HAP-1 (cell line): ENCODE measurements around the gene AUTS2.
A peak's percentile ranks its signal among the peaks of the same experiment; 100 is the strongest.

ENCODE experiments used
- DNase-seq, 2 experiments: peaks; one replicate each; pipeline ENCODE4 v3.0.0-alpha.2; 2016 to 2020; ENCODE audit warnings: low spot score in 2 of 2
- H3K27me3 ChIP-seq: fragments of 250-450 bp; sonication (Bioruptor Pico); 2 replicates; pipeline ENCODE4 v1.5.1; 2020; ENCODE audit warnings: low read depth, mild to moderate bottlenecking, moderate library complexity
- H3K36me3 ChIP-seq: fragments of 250-450 bp; sonication (Bioruptor Pico); replicated peaks from 2 replicates; pipeline ENCODE4 v1.5.1; 2020; ENCODE audit warnings: mild to moderate bottlenecking
- H3K4me1 ChIP-seq: fragments of 250-450 bp; sonication (Bioruptor Pico); 2 replicates; pipeline ENCODE4 v1.5.1; 2020; ENCODE audit warnings: mild to moderate bottlenecking
- H3K4me3 ChIP-seq: fragments of 250-450 bp; sonication (Bioruptor Pico); 2 replicates; pipeline ENCODE4 v1.5.1; 2020; ENCODE audit warnings: mild to moderate bottlenecking, moderate library complexity
- H3K9me3 ChIP-seq: fragments of 250-450 bp; sonication (Bioruptor Pico); 2 replicates; pipeline ENCODE4 v1.5.1; 2020; ENCODE audit warnings: mild to moderate bottlenecking, moderate library complexity
- in situ Hi-C: fragments of 300-500 bp; cut with MboI; formaldehyde crosslinking; loops from 3 replicates; pipeline ENCODE4 v1.14.3; 2020; ENCODE audit warnings: low sequenced_read_pairs, inconsistent platforms, mixed read lengths

The AUTS2 gene

GRCh38 chr7:69932034-69932628 is 333.9 kb downstream of the AUTS2 start:
- Histone ChIP-seq H3K4me1 (peaks cover 12% of the 10 kb centered on the region), H3K36me3 (no peaks in the 10 kb centered on the region), H3K4me3 (no peak overlapping the region), H3K9me3 (no peaks in the 10 kb centered on the region), H3K27me3 (no peaks in the 10 kb centered on the region)
- in situ Hi-C loops = no loop called here
- peak; percentile 57 to 58 for DNase-seq

GRCh38 chr7:69934144-69934903 is 336.0 kb downstream of the AUTS2 start:
- H3K4me3 ChIP-seq = no peak overlapping the region
- H3K9me3 ChIP-seq = no peaks in the 10 kb centered on the region
- H3K36me3 ChIP-seq = no peaks in the 10 kb centered on the region
- peaks cover 12% of the 10 kb centered on the region for H3K4me1 ChIP-seq
- in situ Hi-C loops = no loop called here
- peak; percentile 15 to 54 for DNase-seq
- no peaks in the 10 kb centered on the region for H3K27me3 ChIP-seq

GRCh38 chr7:69935107-69935506 is 336.8 kb downstream of the AUTS2 start:
- no peak for DNase-seq
- H3K4me3 ChIP-seq = no peak overlapping the region
- in situ Hi-C loops = no loop called here
- H3K27me3 ChIP-seq = no peaks in the 10 kb centered on the region
- no peaks in the 10 kb centered on the region for H3K9me3 ChIP-seq
- peaks cover 12% of the 10 kb centered on the region for H3K4me1 ChIP-seq
- no peaks in the 10 kb centered on the region for H3K36me3 ChIP-seq

GRCh38 chr7:69937097-69937496 is 338.8 kb downstream of the AUTS2 start:
- Histone ChIP-seq H3K36me3 (no peaks in the 10 kb centered on the region), H3K27me3 (no peaks in the 10 kb centered on the region), H3K9me3 (no peaks in the 10 kb centered on the region), H3K4me1 (no peaks in the 10 kb centered on the region; the same call in 1 of the 2 replicates), H3K4me3 (no peak overlapping the region)
- in situ Hi-C loops = no loop called here
- no peak for DNase-seq

- Histone ChIP-seq H3K4me1 (no peaks in the 10 kb centered on the region), H3K36me3 (no peaks in the 10 kb centered on the region), H3K9me3 (no peaks in the 10 kb centered on the region), H3K27me3 (no peaks in the 10 kb centered on the region), H3K4me3 (no peak overlapping the region)
- in situ Hi-C loops = no loop called here
- no peak for DNase-seq
These were observed 341.0 kb downstream of the AUTS2 start for GRCh38 chr7:69939317-69939716.

- H3K4me3 ChIP-seq = no peak overlapping the region
- no peaks in the 10 kb centered on the region for H3K36me3 ChIP-seq
- in situ Hi-C loops = no loop called here
- no peaks in the 10 kb centered on the region for H3K9me3 ChIP-seq
- DNase-seq = no peak
- H3K4me1 ChIP-seq = no peaks in the 10 kb centered on the region
- H3K27me3 ChIP-seq = no peaks in the 10 kb centered on the region
These were observed 342.9 kb downstream of the AUTS2 start for GRCh38 chr7:69941077-69941651.

GRCh38 chr7:69942573-69942972 is 344.3 kb downstream of the AUTS2 start:
- no peak overlapping the region for H3K4me3 ChIP-seq
- no peaks in the 10 kb centered on the region for H3K9me3 ChIP-seq
- in situ Hi-C loops = no loop called here
- no peaks in the 10 kb centered on the region for H3K4me1 ChIP-seq
- H3K27me3 ChIP-seq = no peaks in the 10 kb centered on the region
- no peaks in the 10 kb centered on the region for H3K36me3 ChIP-seq
- no peak for DNase-seq

- no peak overlapping the region for H3K4me3 ChIP-seq
- in situ Hi-C loops = no loop called here
- no peaks in the 10 kb centered on the region for H3K4me1 ChIP-seq
- no peaks in the 10 kb centered on the region for H3K36me3 ChIP-seq
- H3K27me3 ChIP-seq = no peaks in the 10 kb centered on the region
- no peak for DNase-seq
- no peaks in the 10 kb centered on the region for H3K9me3 ChIP-seq
These were observed 348.6 kb downstream of the AUTS2 start for GRCh38 chr7:69946901-69947300.

GRCh38 chr7:69947998-69948397 is 349.7 kb downstream of the AUTS2 start:
- in situ Hi-C loops = no loop called here

GRCh38 chr7:69949122-69949521 is 350.8 kb downstream of the AUTS2 start:
- DNase-seq = no peak
- Histone ChIP-seq H3K27me3 (no peaks in the 10 kb centered on the region), H3K36me3 (no peaks in the 10 kb centered on the region), H3K4me1 (peaks cover 2% of the 10 kb centered on the region; the same call in 1 of the 2 replicates), H3K9me3 (no peaks in the 10 kb centered on the region), H3K4me3 (no peak overlapping the region)
- in situ Hi-C loops = no loop called here

More at GRCh38 chr7:69947998-69948397, 349.7 kb downstream of the AUTS2 start:
- Histone ChIP-seq H3K4me3 (no peak overlapping the region), H3K36me3 (no peaks in the 10 kb centered on the region), H3K27me3 (no peaks in the 10 kb centered on the region), H3K9me3 (no peaks in the 10 kb centered on the region), H3K4me1 (peaks cover under 1% of the 10 kb centered on the region; the same call in 1 of the 2 replicates)
- no peak for DNase-seq

GRCh38 chr7:69951458-69951857 is 353.2 kb downstream of the AUTS2 start:
- no peak for DNase-seq
- H3K4me1 ChIP-seq = peaks cover 2% of the 10 kb centered on the region; the same call in 1 of the 2 replicates
- no peaks in the 10 kb centered on the region for H3K36me3 ChIP-seq
- no peaks in the 10 kb centered on the region for H3K9me3 ChIP-seq
- H3K4me3 ChIP-seq = no peak overlapping the region
- H3K27me3 ChIP-seq = no peaks in the 10 kb centered on the region
- in situ Hi-C loops = no loop called here

GRCh38 chr7:69953136-69954067 is 355.1 kb downstream of the AUTS2 start:
- Histone ChIP-seq H3K4me1 (peaks cover 2% of the 10 kb centered on the region; the same call in 1 of the 2 replicates), H3K36me3 (no peaks in the 10 kb centered on the region), H3K9me3 (no peaks in the 10 kb centered on the region), H3K27me3 (no peaks in the 10 kb centered on the region), H3K4me3 (no peak overlapping the region)
- no peak for DNase-seq
- in situ Hi-C loops = no loop called here

- Histone ChIP-seq H3K4me3 (no peak overlapping the region), H3K4me1 (peaks cover 2% of the 10 kb centered on the region; the same call in 1 of the 2 replicates), H3K9me3 (no peaks in the 10 kb centered on the region), H3K27me3 (no peaks in the 10 kb centered on the region), H3K36me3 (no peaks in the 10 kb centered on the region)
- in situ Hi-C loops = no loop called here
- DNase-seq = no peak
These were observed 358.3 kb downstream of the AUTS2 start for GRCh38 chr7:69956541-69956940.
